ENCODE data around the gene KIRREL3.

Gene KIRREL3

DNA sequence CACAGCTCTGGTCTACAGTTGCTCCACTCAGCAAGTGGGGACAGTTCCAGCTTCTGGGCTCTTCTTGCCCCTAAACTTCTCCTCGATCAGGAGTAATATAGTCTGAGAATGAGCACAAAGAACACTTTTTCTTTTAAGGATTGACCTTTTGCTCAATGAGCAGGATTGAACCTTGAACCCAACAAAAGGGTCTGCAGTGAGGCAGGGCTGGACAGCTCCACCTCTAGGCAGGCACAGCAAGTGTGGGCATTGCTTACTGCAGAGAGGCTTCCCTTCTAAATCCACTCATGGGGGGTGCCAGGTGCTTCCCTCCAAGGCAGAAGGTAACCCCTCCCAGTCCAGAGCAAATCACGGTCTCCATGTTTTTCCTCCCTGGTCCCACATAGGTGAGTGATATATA lies 365.6 kb downstream of the KIRREL3 start:
- no peak for DNase-seq (ENCODE audit: low spot score)

GRCh38 chr11:126633330-126633729 lies 367.2 kb downstream of the KIRREL3 start:
- DNase-seq (ENCODE audit: low spot score), result no peak

DNA sequence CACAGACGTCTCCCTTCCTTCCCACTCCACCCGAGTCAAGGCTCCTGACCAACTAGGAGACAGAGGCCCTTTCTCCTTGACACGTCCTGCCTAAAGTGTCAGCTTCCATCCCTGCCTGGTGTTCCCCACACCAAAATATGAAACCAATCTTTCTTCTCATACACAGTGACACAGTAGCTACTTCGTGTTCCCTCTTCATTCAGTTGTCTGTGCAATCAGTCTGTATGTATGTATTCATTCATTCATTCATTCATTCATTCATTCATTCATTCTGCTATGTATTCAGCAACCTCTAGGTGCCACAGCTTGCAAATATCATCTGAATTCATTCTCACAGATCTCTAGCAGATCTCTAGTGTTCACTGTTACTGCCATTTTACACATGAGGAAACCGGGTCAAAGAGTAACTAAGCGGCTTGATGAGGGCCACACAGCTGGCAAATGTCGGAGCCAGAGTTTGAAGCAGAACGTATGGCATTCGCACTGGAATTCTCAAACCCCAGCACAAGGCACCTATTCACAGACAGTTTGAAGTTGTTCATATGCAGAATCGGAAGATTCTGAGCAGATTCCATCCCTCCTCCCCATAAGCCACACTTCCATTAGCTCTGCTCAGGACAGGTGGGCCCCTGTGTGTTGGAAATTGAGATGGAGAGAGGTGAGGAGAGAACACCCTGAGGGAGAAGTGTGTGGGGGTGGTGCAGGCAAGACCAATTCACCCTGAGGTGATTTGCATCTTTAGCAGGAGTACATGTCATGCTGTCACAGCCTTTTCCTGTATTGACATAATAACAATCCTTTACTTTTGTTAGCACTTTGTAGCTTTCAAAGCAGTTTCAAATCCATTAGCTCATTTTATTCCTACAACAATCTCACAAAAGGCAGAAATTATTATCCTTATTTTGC lies 369.4 kb downstream of the KIRREL3 start:
- no peak for DNase-seq (ENCODE audit: low spot score)

GRCh38 chr11:126630488-126630887 lies 370.1 kb downstream of the KIRREL3 start:
- no peak for DNase-seq (ENCODE audit: low spot score)

- DNase-seq (ENCODE audit: low spot score), result no peak
Observed at GRCh38 chr11:126628790-126629621, 371.6 kb downstream of the KIRREL3 start.

- no peak for DNase-seq (ENCODE audit: low spot score)
Observed at GRCh38 chr11:126628450-126628789, 372.1 kb downstream of the KIRREL3 start.

DNA sequence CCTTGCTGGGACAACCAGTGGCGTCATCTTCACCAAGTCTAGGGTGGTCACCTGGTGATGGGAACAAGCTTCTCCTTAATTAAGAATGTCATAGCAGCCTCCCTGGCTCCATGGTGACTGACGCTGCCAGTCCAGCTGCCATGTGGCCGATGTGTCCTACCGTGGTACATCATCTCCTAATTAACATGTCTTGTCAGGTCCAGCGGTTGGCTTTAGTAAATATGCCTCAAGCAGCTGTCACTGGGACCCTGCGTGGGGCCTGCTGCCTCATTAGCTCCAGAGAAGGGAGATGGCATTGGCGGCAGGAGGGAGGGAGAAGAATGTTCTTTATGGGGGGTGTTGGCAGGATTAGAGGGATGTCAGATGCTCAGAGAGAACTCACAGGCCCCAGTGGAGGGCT lies 373.1 kb downstream of the KIRREL3 start:
- DNase-seq (ENCODE audit: low spot score), result no peak

DNA sequence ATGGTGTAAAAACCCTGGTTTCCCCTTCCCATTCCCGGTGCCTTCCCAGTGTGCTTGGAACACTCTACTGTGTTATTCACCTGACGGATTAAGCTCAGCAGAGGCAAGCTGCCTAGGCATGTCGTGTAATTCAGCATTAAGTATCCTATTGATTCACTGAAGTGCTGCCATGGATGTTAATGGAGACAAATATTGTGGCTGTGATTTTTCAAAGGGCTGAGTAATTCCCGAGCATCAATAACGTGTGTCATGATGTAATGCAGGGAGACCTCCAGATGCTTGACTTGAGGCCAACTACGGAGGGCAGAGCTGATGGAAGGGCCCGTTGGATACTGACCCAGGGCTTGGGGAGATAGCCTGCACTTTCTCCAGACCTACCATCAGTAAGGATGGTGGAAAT lies 376.1 kb downstream of the KIRREL3 start:
- DNase-seq (ENCODE audit: low spot score), result no peak

GRCh38 chr11:126619516-126619915 lies 381.1 kb downstream of the KIRREL3 start:
- no peak for DNase-seq (ENCODE audit: low spot score)

GRCh38 chr11:126615845-126616244 lies 384.7 kb downstream of the KIRREL3 start:
- no peak for DNase-seq (ENCODE audit: low spot score)

- DNase-seq (ENCODE audit: low spot score), result no peak
Observed at GRCh38 chr11:126613272-126613671, 387.3 kb downstream of the KIRREL3 start.

DNA sequence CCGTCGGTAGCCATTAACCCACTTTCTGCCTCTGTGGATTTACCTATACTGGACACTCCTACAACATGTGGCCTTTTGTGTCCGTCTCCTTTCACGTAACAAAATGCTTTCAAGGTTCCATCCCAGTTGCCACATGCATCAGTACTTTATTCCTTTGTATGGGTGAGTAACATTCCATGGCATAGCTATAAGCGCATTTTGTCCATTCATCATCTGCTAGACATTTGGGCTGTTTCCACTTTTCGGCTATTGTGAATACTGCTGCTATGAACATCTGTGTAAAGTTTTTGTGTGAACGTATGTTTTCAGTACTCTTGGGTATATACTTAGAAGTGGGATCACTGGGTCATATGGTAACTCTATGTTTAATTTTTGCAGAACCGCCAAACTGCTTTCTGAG lies 387.9 kb downstream of the KIRREL3 start:
- DNase-seq (ENCODE audit: low spot score), result no peak

DNA sequence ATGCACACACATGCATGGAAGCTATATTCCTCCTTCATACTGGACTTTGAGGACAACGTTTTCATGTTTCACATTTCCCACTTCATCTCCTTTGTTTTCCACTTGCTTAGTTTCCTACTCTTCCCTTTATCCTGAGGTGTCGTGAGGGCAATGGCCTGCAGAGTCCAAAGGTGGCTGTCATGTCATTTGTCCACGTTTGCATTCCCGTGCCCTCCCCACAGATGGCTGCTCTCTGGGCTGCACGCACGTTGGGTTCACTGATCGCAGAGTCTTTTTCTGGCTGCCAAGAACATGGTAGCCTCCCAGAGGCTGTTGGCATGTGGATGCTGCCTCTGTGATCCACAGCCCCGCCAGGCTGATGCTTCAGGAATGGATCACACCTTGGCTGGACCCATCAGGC lies 389.1 kb downstream of the KIRREL3 start:
- DNase-seq (ENCODE audit: low spot score), result no peak

- no peak for DNase-seq (ENCODE audit: low spot score)
Observed at GRCh38 chr11:126608658-126609057, 391.9 kb downstream of the KIRREL3 start.

DNA sequence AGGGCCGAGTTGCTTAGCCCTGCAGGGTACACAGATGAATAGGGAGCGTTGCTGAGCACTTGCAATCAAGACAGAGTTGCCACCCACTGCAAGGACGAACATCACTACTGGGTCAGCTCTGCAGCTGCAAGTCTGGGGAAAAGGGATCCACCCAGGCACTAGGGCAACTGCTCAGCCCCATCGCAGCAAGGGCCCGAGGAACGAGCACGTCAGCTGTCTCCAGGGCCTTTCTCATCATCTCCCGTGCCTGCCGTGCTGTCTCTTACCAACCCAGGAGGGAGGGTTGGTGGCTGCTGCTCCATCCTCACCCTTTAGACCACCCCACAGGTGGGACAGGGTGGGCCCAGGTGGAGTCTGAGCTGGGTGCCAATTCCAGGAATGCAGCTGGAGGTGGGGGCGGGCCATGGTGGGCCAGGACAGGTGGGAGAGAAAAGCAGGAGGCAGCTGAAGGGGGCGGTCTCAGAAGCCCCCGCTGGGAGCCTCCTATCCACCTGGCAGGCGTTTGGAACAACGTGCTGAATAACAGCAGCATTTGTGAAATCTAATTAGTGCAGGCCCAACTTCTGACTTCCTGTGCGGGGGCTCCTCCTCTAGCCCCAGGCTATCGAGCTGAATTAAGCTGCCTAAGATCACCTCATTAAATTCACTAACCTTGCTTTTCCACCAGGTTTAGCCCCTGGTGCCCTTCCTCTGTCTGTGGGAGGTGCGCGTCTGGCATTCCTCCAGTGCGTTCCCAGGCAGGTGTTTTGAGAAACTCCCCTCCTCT lies 392.6 kb downstream of the KIRREL3 start:
- DNase-seq (ENCODE audit: low spot score), result no peak

GRCh38 chr11:126607374-126607773 lies 393.2 kb downstream of the KIRREL3 start:
- peak; percentile 65 for DNase-seq (ENCODE audit: low spot score)

- no peak for DNase-seq (ENCODE audit: low spot score)
Observed at GRCh38 chr11:126606484-126606883, 394.1 kb downstream of the KIRREL3 start.

GRCh38 chr11:126604461-126604860 lies 396.1 kb downstream of the KIRREL3 start:
- no peak for DNase-seq (ENCODE audit: low spot score)

DNA sequence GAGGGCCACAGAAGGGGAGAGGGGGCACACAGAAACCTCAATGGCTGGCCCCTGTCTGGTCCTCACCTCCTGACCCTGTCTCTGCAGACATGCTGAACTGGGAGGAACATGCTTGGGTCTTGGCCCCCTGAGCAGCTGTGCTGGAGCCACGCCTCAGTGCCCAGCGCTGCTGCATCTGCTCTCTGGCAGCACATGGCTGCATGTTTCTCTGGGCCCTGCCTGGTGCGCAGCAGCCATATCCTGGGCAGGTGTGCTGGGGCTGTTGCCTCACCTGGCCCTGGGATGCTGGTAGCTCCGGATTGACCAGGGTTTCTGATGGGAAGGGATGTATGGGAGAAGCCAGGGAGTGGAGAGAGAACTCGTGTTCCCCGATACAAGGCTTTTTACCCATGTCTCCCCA lies 397.1 kb downstream of the KIRREL3 start:
- DNase-seq (ENCODE audit: low spot score), result no peak

DNA sequence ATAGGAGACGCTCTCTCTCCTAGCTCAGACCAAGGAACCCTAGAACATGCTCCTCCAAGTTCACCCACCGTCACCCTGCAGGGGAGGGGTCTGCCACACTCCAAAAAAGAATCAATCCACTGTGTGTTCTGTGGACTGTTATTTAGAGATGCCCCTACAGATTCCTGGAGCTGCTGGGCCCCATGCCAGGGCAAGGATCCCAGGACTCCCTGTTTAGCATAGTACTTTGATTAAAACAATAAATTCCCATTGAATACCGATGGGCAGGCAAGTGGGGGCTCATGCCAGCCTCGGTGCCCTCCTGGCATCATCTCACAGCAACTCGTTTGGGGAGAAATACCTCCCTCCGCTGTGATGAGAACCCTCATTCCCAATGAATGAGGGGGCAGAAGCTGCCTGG lies 397.6 kb downstream of the KIRREL3 start:
- no peak for DNase-seq (ENCODE audit: low spot score)

DNA sequence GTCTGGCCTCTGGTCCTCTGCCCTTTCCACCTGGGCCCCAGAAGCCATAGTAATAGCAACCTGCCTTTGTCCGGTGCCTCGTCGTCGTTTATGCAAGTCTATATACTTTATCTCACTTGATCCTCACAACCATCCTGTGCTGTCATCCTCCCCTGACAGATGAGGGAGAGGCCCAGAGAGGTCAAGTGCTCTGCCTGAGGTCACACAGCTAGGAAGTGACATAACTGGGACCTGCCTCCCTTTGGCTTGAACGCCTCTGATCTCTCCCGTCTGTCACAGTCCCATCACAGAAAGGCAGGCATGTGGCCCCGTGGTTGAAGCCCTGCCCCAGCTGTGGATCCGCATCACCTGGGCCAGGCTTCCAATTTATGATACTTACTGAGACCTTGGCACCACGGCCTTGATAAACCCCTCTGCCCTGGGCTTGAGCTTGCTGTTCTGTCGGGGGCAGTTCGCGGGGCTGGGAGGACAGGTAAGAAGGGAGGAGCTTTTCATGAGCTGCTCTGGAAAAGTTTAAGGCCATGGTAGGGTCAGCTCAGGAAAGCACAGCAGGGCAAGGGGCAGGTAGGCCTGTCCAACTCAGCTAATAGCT lies 398.1 kb downstream of the KIRREL3 start:
- DNase-seq (ENCODE audit: low spot score), result no peak

DNA sequence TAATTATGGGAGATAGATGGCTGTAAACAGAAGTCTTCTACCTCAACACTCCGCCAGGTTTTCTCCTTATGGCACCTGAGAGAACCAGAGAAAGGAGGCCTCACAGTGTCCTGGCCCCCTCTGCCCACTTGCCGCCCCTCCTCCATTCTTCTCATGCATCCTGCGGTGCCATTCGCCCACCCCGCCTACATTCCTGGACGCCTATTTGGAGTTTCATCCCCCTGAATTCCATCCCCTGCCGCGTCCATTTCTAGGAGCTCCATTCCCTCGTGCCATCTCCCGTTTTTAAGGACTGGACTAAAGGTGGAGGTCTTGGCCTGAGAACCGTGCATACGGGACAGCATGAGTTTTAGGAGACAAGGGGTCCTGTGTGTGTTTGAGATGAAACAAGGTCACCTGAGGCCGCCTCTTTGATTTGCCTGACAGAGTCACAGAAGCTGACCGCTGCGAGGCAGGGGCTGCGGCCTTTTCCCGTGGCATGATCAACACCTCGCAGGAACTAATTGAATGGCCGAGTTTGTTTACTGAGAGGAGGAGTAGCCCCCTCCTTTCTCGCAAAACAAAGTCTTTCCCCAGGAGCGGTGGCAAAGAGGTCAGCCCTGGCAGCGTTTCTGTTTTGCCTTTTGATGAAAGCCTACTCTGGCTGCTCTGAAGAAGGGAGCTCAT lies 398.9 kb downstream of the KIRREL3 start:
- no peak for DNase-seq (ENCODE audit: low spot score)

Data from kidney tubule cell (primary cell).